GM19372 (cell line): Measurements from ENCODE around the gene HEXA.

ENCODE experiments used
- ATAC-seq: cut with Tn5 transposase; IDR thresholded peaks from one replicate; pipeline ENCODE4 v1.9.1; 2021; ENCODE audit warnings: mild to moderate bottlenecking, low read depth, moderate library complexity; ENCODE audit not compliant: unreplicated experiment

Gene HEXA

DNA sequence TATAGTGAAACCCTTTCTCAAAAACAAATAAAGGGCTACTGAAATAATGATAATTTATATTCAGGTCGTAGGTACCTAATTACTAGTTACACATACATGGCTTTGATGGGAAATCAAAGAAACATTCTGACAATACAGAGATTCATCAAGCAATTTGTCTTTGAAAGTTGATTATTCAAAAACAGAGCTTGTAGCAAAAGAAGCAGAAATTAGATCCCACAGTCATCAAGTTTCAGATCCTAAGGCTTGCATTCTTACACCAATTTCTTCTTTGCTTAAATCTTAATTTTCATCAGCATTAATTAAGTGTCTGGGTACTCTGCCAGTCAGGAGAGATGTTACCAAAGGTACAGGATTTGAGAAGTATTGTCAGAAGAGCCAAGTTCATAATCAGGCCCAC, 1.5 kb upstream of the HEXA start:
- no peak for ATAC-seq

- ATAC-seq: peak; percentile 46
These were observed 341 bp downstream of the HEXA start for GRCh38 chr15:72375501-72375845.

GRCh38 chr15:72372361-72372760, 3.5 kb downstream of the HEXA start:
- ATAC-seq: no peak

DNA sequence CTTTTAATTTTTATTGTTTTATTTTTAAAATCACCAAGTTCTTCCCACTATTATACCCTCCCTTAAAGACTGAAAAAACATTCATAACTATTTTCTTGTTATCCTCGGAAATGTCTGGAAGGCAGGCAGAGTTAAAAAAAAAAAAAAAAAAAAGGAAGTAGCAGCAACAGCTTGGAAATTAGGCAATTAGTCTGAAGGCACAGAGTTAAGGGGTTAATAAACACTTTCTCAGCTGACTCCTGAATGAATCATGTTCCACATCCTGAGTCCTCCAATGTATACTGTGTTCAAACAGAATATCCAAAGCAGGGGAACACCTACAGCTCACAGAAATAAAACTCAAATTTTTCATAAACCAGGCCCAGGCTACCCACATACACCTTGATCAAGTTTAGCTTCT, 5.8 kb downstream of the HEXA start:
- ATAC-seq: no peak

DNA sequence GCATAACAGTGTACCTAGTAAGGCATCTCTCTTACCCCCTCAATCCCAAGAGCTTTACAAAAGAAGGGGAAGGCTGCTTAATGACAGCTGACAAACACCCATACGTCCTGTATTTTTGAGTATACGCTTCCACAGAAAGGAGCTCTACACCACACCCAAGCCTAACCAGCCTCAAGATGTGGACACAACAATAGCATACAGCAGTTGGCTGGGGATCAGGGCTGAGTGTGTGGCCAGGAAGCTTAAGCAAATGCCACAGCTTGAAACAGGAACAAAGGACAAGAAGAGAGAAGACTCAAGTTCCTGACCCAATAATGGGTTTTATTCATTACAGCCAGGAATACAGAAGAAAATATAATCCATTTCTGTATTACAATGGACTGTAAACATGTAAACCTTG, 6.9 kb downstream of the HEXA start:
- no peak for ATAC-seq

- no peak for ATAC-seq
These were observed 7.5 kb downstream of the HEXA start for GRCh38 chr15:72368325-72368724.

GRCh38 chr15:72365844-72366243, 10.0 kb downstream of the HEXA start:
- no peak for ATAC-seq

DNA sequence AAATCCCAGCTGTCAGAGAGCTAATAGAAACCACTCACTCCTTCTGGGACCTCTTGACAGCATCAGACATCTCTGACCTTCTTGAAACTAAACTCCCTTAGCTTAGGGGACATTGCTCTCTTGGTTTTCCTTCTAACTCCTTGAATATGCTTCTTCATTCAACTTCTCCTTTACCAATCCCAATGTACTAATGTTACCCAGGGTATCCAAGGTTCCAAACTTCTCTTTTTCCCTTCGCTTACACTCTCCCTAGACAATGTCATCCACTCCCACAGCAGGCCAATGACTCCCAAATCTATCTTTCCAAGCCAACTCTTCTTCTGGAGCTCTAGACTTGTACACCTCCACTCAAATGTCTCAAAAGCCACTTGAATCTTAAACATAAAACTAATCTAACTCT, 14.6 kb downstream of the HEXA start:
- no peak for ATAC-seq

- no peak for ATAC-seq
These were observed 17.1 kb downstream of the HEXA start for GRCh38 chr15:72358650-72359171.

GRCh38 chr15:72358121-72358520, 17.7 kb downstream of the HEXA start:
- no peak for ATAC-seq

DNA sequence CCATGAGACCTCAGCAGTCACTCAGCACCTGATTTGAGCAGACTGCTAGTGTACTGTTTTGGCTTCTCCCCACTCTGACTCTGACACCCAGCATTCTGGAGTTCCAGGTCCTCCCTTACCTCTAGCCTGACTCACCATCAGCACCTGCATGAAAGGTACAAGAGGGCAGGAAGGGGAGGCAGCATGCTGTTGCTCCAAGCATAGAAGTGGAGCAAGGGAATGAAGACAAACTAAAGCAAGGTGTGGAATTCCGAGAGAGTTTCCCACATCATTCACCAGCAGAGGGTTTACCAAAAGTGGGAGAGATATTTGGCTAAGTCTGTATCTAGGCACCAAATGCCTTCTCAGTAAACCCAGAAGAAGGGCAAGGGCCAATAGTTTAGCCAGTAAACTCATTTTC, 21.3 kb downstream of the HEXA start:
- no peak for ATAC-seq

DNA sequence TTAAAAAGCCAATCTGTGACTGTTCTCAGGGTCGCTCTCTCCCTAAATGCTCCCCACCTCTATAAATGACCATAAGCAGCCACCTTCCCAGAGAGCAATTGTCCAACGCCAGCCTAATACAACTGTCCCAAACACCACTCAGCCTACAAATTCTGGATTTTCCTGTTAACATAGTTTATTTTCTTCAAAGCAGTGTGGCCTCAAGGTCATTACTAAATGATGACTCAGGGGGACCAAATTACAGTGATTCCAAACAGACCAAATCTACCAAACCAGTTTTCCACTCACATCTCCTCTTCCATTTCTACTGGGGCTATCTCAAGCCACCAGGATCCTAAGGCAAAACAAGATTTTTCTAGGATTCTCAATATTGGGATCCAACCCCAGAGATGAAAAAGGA, 22.5 kb downstream of the HEXA start:
- no peak for ATAC-seq

- no peak for ATAC-seq
These were observed 30.0 kb downstream of the HEXA start for GRCh38 chr15:72345806-72346205.

DNA sequence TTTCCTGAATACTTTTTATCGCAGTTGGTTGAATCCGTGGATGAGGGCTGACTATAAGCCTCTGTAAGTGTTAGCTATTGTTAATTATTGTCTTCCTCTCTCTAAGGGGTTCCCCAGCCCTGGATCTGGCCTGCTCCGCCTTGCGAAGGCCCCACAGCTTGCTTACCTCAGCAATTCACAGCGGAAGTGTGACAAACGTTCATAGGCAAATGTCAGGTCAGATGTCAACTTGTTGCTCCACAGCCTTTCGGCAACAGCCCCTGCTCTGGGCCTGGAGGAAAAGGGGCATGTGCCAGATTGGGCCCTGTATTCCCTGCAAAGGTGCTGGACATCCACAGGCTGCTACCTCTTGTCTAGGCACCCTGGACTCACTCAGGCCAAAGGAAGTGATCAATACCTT, 30.5 kb downstream of the HEXA start:
- ATAC-seq: no peak

DNA sequence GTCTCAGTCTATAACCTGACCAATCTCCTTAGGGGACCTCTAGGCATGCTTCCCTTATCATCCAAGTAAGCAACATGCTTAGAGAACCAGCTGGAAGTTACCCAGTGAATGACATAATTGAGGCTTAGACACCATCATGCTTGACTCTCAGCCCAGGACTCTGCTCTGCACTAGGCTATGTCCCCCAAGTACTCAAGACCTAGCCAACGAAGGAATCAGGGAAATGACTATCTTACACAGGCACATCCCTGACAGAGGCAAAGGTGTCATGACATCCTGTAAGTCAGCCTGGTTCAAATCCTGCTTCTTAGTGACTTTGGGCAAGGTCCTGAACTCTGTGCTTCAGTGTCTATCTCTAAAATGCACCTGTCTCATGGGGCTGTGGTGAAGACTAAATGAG, 31.2 kb downstream of the HEXA start:
- ATAC-seq: no peak

DNA sequence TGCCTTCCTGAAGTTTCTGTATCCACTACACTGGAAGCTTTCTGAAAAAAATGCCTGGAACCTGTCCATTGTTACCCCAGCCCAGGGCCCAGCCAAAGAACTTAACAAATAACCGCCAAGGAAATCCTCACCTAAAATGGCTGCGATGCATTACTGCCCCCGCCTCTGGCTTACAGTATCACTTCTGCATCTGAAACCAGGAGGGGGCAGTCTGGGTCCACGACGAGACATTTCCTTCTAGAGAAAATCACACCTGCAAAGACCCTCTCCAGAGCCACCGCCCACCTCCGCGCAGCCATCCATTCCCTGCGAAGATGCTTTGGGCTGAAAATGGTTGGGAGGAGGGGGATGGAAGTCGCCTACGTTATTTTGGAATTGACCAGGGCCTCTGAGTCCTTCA, 33.4 kb downstream of the HEXA start:
- no peak for ATAC-seq

DNA sequence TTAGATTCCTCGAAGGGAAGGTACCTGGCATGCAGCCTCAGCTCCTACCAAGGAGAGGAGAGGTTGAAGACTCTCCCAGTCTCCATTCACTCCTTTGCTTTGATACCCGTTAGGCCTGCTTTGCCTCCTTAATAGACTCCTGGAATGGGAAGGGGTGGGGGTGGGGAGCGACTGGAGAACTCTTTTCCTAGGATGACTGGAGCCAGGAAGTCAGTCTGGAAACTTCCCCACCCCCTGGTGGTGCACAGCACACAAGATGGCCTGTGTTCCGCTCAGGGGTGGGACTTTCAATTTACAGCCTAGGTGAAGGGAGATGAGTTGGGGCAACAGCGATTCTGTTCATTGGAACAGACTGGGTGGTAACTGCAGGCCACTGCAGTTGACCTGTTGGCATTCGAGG, 34.5 kb downstream of the HEXA start:
- no peak for ATAC-seq

- ATAC-seq: no peak
These were observed 35.4 kb downstream of the HEXA start for GRCh38 chr15:72340366-72340765.

GRCh38 chr15:72339777-72340177, 36.0 kb downstream of the HEXA start:
- ATAC-seq: no peak

DNA sequence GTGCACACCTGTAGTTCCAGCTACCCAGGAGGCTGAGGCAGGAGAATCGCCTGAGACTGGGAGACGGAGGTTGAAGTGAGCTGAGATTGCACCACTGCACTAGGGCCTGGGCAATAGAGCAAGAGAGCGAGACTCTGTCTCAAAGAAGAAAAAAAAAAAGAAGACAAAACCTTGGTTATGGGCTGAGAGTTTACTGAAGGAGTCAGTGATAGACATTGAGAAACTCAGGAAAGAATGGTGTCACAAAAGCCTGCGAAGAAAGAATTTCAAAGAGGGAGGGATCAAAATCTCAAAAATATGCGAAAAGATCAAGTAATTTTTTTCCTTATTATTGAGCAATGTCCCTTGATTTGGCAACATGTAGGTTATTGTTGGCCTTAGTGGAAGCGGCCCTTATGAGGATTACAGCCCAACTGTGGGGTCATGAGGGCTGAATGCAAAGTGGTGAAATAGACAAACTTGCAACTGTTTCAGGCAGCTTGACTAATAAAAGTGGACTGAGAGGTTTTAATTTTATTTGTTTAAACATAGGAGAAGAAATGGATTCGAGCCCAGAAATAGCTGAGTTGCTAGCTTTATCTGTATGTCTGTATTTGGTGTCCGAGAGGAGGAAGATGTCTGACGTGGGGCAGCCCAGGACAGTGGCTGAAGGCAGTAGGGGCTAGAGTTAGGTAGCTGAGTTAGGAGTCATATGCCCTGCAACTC, 37.0 kb downstream of the HEXA start:
- no peak for ATAC-seq

- ATAC-seq: no peak
These were observed 37.7 kb downstream of the HEXA start for GRCh38 chr15:72338148-72338547.

DNA sequence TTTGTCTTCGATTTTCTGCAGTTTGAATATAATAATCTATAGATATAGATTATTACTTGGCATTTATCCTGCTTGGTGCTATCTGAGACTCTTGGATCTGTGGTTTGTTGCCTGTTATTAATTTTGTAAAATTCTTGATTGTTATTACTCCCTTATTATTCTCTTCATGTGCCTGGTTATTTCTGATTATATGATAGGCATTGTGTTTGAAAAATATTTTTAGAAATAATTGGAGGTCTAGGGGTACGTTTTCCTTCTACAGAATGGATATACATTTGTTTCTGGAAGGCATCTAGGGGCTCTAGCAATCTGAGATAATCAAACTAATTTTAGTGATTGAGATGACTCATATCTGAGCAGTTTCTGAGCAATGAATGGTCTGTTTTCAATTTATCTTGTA, 41.0 kb downstream of the HEXA start:
- no peak for ATAC-seq

DNA sequence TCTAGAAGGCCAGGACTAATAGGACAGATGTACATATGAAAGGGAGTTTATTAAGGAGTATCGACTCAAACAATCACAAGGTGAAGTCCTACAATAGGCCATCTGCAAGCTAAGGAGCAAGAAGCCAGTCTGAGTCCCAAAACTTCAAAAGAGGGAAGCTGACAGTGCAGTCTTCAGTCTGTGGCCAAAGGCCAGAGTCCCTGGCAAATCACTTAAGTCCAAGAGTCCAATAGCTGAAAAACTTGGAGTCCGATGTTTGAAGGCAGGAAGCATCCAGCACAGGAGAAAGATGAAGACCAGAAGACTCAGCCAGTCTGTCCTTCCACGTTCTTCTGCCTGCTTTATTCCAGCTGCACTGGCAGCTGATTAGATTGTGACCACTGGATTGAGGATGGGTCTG, 44.8 kb downstream of the HEXA start:
- ATAC-seq: no peak
